ENCODE data around the gene RNF5.

Gene RNF5

GRCh38 chr6:32166411-32167061 lies 11.7 kb upstream of the RNF5 start:
- POLR2A ChIA-PET = interaction anchor here (0.8 to 3.1 kb wide), 4 partner anchors 10 to 38 kb away, joined by 3 to 19 read pairs (median 5); partner anchors contain the start of genes AGPAT1 and FKBPL

GRCh38 chr6:32167154-32167760 lies 10.9 kb upstream of the RNF5 start:
- ChIA-PET CTCF (interaction anchor here (1.2 kb wide), 1 partner anchor 48 kb away, joined by 3 read pairs; no protein-coding TSS in a partner anchor), POLR2A (interaction anchor here (1.7 to 3.1 kb wide), 3 partner anchors 10 to 38 kb away, joined by 4 to 19 read pairs (median 10); partner anchors contain the start of gene AGPAT1)
- TF ChIP-seq FOXK2 (IDR thresholded peaks at IDR 0.05) = no peak
- no peak for TF ChIP-seq ARNT (IDR thresholded peaks at IDR 0.05)
- no peak for TF ChIP-seq ZNF384 (IDR thresholded peaks at IDR 0.05)
- no peak for DNase-seq (ENCODE audit: extremely low spot score)

More at GRCh38 chr6:32166411-32167061, 11.7 kb upstream of the RNF5 start:
- CTCF ChIA-PET = interaction anchor here (0.6 kb wide), 1 partner anchor 27 kb away, joined by 3 read pairs; no protein-coding TSS in a partner anchor
- DNase-seq (ENCODE audit: extremely low spot score) = no peak
- TF ChIP-seq ELF4 (IDR thresholded peaks at IDR 0.05) (no peak), HDGF (IDR thresholded peaks at IDR 0.05; ENCODE audit: borderline replicate concordance) (no peak), ZNF384 (IDR thresholded peaks at IDR 0.05) (no peak), ARNT (IDR thresholded peaks at IDR 0.05) (no peak), CTBP1 (IDR thresholded peaks at IDR 0.05; ENCODE audit: borderline replicate concordance) (no peak), FOXM1 (IDR thresholded peaks at IDR 0.05; ENCODE audit: borderline replicate concordance) (no peak), FOXA1 (IDR thresholded peaks at IDR 0.05) (no peak), L3MBTL2 (conservative IDR thresholded peaks at IDR 0.05) (no peak), NFRKB (IDR thresholded peaks at IDR 0.05) (no peak)

GRCh38 chr6:32167761-32168262 lies 10.4 kb upstream of the RNF5 start:
- CTCF ChIA-PET = interaction anchor here (1.2 kb wide), 1 partner anchor 49 kb away, joined by 3 read pairs; no protein-coding TSS in a partner anchor
- DNase-seq (ENCODE audit: extremely low spot score) = no peak
- no peak for TF ChIP-seq ARNT (IDR thresholded peaks at IDR 0.05)
- no peak for TF ChIP-seq SUZ12 (IDR thresholded peaks at IDR 0.05)
- no peak for TF ChIP-seq FOXK2 (IDR thresholded peaks at IDR 0.05)
- TF ChIP-seq SP1 (IDR thresholded peaks at IDR 0.05) = no peak
- no peak for TF ChIP-seq TARDBP (IDR thresholded peaks at IDR 0.05)
- TF ChIP-seq ZNF384 (IDR thresholded peaks at IDR 0.05) = no peak
- no peak for TF ChIP-seq CTBP1 (IDR thresholded peaks at IDR 0.05; ENCODE audit: borderline replicate concordance)
- TF ChIP-seq L3MBTL2 (conservative IDR thresholded peaks at IDR 0.05) = no peak
- TF ChIP-seq PKNOX1 (IDR thresholded peaks at IDR 0.05) = no peak
- TF ChIP-seq HDGF (IDR thresholded peaks at IDR 0.05; ENCODE audit: borderline replicate concordance) = no peak
- no peak for TF ChIP-seq ELF4 (IDR thresholded peaks at IDR 0.05)
- no peak for TF ChIP-seq FOXA1 (IDR thresholded peaks at IDR 0.05)
- TF ChIP-seq FOXM1 (IDR thresholded peaks at IDR 0.05; ENCODE audit: borderline replicate concordance) = no peak
- no peak for TF ChIP-seq BHLHE40 (IDR thresholded peaks at IDR 0.05; ENCODE audit: borderline replicate concordance)
- TF ChIP-seq LEF1 (IDR thresholded peaks at IDR 0.05; ENCODE audit: borderline replicate concordance) = no peak
- TF ChIP-seq NFRKB (IDR thresholded peaks at IDR 0.05) = no peak
- POLR2A ChIA-PET = interaction anchor here (2.0 kb wide), 1 partner anchor 9 kb away, joined by 10 read pairs; no protein-coding TSS in a partner anchor

GRCh38 chr6:32168350-32168749 lies 9.9 kb upstream of the RNF5 start:
- ChIA-PET CTCF (interaction anchor here (1.2 kb wide), 1 partner anchor 49 kb away, joined by 3 read pairs; no protein-coding TSS in a partner anchor), POLR2A (interaction anchor here (2.0 kb wide), 1 partner anchor 9 kb away, joined by 10 read pairs; no protein-coding TSS in a partner anchor)
- no peak for DNase-seq (ENCODE audit: extremely low spot score)
- TF ChIP-seq ZNF384 (IDR thresholded peaks at IDR 0.05) = no peak
- TF ChIP-seq NFRKB (IDR thresholded peaks at IDR 0.05) = no peak
- no peak for TF ChIP-seq PKNOX1 (IDR thresholded peaks at IDR 0.05)
- no peak for TF ChIP-seq ARNT (IDR thresholded peaks at IDR 0.05)
- TF ChIP-seq HDGF (IDR thresholded peaks at IDR 0.05; ENCODE audit: borderline replicate concordance) = no peak
- TF ChIP-seq CTBP1 (IDR thresholded peaks at IDR 0.05; ENCODE audit: borderline replicate concordance) = no peak
- no peak for TF ChIP-seq L3MBTL2 (conservative IDR thresholded peaks at IDR 0.05)
- no peak for TF ChIP-seq FOXA1 (IDR thresholded peaks at IDR 0.05)
- no peak for TF ChIP-seq TARDBP (IDR thresholded peaks at IDR 0.05)
- TF ChIP-seq ELF4 (IDR thresholded peaks at IDR 0.05) = no peak
- TF ChIP-seq SUZ12 (IDR thresholded peaks at IDR 0.05) = no peak
- TF ChIP-seq BHLHE40 (IDR thresholded peaks at IDR 0.05; ENCODE audit: borderline replicate concordance) = no peak
- no peak for TF ChIP-seq FOXK2 (IDR thresholded peaks at IDR 0.05)
- no peak for TF ChIP-seq FOXM1 (IDR thresholded peaks at IDR 0.05; ENCODE audit: borderline replicate concordance)
- no peak for TF ChIP-seq LEF1 (IDR thresholded peaks at IDR 0.05; ENCODE audit: borderline replicate concordance)
- TF ChIP-seq SP1 (IDR thresholded peaks at IDR 0.05) = no peak

GRCh38 chr6:32168807-32169591 lies 9.2 kb upstream of the RNF5 start:
- POLR2A ChIA-PET = interaction anchor here (0.6 to 2.0 kb wide), 3 partner anchors 8 to 64 kb away, joined by 3 to 10 read pairs (median 3); no protein-coding TSS in a partner anchor
- DNase-seq (ENCODE audit: extremely low spot score) = no peak
- no peak for TF ChIP-seq LEF1 (IDR thresholded peaks at IDR 0.05; ENCODE audit: borderline replicate concordance)
- TF ChIP-seq BHLHE40 (IDR thresholded peaks at IDR 0.05; ENCODE audit: borderline replicate concordance) = no peak
- TF ChIP-seq L3MBTL2 (conservative IDR thresholded peaks at IDR 0.05) = no peak
- TF ChIP-seq ARNT (IDR thresholded peaks at IDR 0.05) = no peak
- no peak for TF ChIP-seq NFRKB (IDR thresholded peaks at IDR 0.05)
- no peak for TF ChIP-seq FOXM1 (IDR thresholded peaks at IDR 0.05; ENCODE audit: borderline replicate concordance)
- CTCF ChIA-PET = no interaction called here

All from HEK293T (cell line).